Skeletal muscle cell (primary cell): ENCODE measurements around the gene DUS4L.

Experiments used
- DNase-seq: peaks from one replicate; pipeline ENCODE4 v3.0.0-alpha.2; 2010; ENCODE audit warnings: low read depth
- H3K4me3 ChIP-seq: 2 replicates; pipeline ENCODE4 v1.5.1; 2011; ENCODE audit warnings: low read depth, mild to moderate bottlenecking, control low read depth, low read length, moderate library complexity

DUS4L gene

GRCh38 chr7:107579885-107580715, 16.3 kb downstream of the DUS4L start, which contains the start of gene BCAP29:
Gene BCAP29, plus strand, starts transcription at chr7:107580246. Its CDS starts 527 bp downstream, at chr7:107580773.
- DNase-seq = no peak
- H3K4me3 ChIP-seq = peak within 1 kb of the TSS; percentile 82

GRCh38 chr7:107580716-107581383, 17.1 kb downstream of the DUS4L start:
- DNase-seq = no peak
- peak overlapping the region; percentile 82 for H3K4me3 ChIP-seq

DNA sequence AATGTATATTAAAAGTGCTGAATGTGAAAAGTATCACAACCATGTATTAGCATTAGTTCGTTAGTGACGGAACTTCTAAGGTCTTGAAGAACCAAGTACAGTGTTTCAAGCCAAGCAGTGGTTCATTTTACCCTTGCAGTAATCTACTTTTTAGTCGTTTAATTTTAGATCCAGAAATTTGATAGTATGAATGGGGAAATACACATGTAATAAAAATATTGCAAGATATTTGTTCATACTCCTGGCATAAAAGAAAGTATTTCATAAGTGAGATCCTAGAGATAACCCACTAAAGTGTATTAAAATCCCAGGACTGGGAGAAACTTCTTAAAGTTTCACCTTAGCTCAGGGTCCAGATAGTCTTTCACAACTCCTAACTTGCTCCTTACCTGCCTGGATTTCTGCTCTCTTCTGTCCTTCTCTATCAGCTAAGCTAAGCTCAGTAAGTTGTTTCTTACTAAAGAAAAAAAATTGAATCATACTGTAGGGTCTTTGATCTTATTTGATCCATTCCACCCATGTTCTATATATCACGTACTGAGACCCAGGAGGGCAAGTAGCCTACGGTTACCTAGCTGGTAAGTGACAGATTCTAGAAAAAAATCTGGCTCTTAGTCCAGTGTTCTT, 17.7 kb downstream of the DUS4L start:
- peak overlapping the region; percentile 82 for H3K4me3 ChIP-seq
- DNase-seq = no peak

- no peak for DNase-seq
- H3K4me3 ChIP-seq = no peak overlapping the region
Observed at GRCh38 chr7:107582875-107583274, 19.1 kb downstream of the DUS4L start.

- DNase-seq = no peak
- H3K4me3 ChIP-seq = no peak overlapping the region
Observed at GRCh38 chr7:107584716-107585115, 20.9 kb downstream of the DUS4L start.

GRCh38 chr7:107588529-107589130, 24.9 kb downstream of the DUS4L start:
- H3K4me3 ChIP-seq = no peak overlapping the region
- no peak for DNase-seq

GRCh38 chr7:107591421-107591820, 27.6 kb downstream of the DUS4L start:
- no peak overlapping the region for H3K4me3 ChIP-seq
- DNase-seq = no peak

DNA sequence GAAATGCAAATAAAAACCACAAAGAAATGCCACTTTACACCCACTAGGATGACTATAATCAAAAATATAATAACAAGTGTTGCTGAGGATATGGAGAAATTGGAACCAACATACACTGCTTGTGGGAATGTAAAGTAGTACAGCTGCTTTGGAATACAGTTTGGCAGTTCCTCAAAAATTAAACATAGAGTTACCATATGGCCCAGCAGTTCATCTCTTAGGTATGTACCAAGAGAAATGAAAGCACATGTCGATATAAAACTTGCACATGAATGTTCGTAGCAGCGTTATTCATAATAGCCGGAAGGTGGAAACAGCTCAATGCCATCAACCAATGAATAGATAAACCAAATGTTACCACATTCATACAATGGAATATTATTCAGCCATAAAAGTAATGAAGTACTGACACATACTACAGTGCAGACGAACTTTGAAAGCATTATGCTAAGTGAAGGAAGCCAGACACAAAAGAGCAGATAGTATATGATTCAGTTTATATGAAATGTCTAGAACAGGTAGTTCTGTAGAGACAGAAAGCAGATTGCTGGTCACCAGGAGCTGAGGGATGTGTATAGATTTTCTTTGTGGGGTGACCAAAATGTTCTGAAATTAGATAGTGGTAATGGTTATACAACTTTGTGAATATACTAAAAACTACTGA, 28.7 kb downstream of the DUS4L start:
- no peak overlapping the region for H3K4me3 ChIP-seq
- peak; percentile 63 for DNase-seq

GRCh38 chr7:107593025-107593410, 29.2 kb downstream of the DUS4L start:
- H3K4me3 ChIP-seq = no peak overlapping the region
- DNase-seq = no peak

DNA sequence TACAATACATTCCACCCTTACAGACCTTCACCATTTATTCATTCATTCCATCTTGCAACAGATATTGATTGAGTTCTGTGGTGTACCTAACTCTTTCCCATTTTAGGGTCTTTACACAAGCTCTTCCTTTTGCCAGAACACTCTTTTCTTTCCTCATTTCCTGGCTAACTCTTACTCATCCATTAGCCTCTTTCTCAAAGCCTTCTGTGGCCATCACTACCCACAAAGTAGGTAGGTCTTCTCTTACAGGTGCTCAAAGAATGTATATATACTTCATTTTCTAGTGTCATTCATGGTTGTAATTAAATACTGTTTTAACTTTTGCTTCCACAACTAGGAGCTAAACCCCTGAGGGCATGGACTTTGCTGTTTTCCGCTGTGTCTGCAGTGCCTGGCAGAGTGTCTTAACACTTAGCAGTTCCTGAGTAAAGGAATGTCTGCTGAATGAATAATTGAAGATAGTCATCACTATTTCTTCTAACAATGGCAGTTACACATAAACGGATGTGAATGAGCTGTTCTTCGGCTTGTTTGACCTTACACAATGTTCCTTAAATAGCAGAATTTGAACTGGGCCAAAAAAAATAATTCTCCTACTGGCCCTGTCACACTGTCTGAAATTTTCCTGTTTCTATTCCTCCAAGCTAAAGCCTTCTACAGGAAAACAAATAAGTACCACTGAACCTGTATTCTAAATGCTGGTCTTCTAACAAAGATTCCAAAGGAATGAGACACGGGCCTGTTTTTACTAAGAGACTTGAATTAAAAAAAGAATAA, 31.4 kb downstream of the DUS4L start:
- H3K4me3 ChIP-seq = no peak overlapping the region
- DNase-seq = peak; percentile 74

- no peak for DNase-seq
- H3K4me3 ChIP-seq = no peak overlapping the region
Observed at GRCh38 chr7:107596881-107597581, 33.3 kb downstream of the DUS4L start.

DNA sequence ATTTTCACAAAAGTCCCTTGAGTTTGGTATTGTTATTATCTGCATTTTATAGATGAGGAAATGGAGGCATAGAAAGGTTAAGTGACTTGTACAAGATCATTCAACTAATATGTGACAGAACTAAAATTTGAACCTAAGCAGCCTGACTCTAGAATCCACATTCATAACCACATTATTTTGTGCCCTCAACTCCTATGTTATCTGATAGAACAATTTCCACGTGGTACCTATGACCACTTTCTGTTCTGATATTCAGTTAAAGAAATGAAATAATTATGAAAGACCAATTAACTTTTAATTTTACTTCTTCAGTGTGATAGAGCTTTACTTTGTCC, 33.8 kb downstream of the DUS4L start:
- DNase-seq = no peak
- H3K4me3 ChIP-seq = no peak overlapping the region

GRCh38 chr7:107597953-107598352, 34.2 kb downstream of the DUS4L start:
- H3K4me3 ChIP-seq = no peak overlapping the region
- no peak for DNase-seq

- no peak for DNase-seq
- no peak overlapping the region for H3K4me3 ChIP-seq
Observed at GRCh38 chr7:107599262-107599661, 35.5 kb downstream of the DUS4L start.

DNA sequence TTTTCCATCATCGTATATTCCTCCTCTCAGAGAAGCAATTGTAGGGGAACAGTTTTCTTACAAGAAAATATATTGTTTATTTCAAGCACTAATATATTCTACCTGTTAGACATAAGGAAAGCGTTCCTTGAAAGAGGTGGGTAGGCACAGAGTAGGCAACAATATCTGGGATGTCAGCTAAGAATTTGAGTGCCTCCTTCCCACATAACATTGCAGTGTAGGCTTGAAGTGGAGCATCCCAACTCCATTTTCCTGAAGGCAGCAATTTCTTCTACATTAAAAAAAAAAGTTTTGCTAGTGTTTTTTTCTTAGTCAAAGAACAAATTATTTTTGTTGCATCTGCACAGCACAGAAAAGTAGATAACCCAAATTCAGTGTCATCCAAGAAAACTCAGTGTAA, 37.0 kb downstream of the DUS4L start:
- DNase-seq = no peak
- H3K4me3 ChIP-seq = no peak overlapping the region

GRCh38 chr7:107605218-107605815, 41.5 kb downstream of the DUS4L start:
- DNase-seq = no peak
- H3K4me3 ChIP-seq = no peak overlapping the region

- DNase-seq = no peak
- H3K4me3 ChIP-seq = no peak overlapping the region
Observed at GRCh38 chr7:107606303-107606702, 42.5 kb downstream of the DUS4L start.

DNA sequence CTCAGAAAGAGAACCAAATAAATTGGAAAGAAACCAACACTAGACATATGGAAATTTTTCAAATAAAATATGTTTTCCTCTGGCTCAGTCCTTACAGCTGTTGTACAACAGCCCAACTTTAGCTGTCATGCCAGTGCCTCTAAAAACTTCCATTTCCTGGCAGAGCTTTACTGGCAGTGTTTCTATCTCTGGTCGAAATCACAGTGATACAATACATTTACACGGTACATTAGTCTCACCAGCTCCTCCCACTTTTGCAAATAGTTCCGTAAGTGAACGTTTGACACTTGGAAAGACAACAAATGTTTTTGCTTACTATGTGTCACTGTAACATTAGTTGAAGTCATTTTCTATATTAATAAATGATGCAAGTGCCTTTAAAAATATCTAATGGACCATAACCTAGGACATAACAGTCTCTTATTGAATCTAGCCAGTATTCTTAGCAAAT, 46.1 kb downstream of the DUS4L start:
- DNase-seq = no peak

More for the DNA sequence above, 46.1 kb downstream of the DUS4L start:
- no peak overlapping the region for H3K4me3 ChIP-seq
